Measurements from ENCODE around the gene HMGXB4.

The HMGXB4 gene

GRCh38 chr22:35299217-35299672 lies 42.0 kb downstream of the HMGXB4 start:
- H3K27me3 ChIP-seq (ENCODE audit: insufficient read depth, low read length): no peaks in the 10 kb centered on the region
- H3K36me3 ChIP-seq (ENCODE audit: control insufficient read depth in 1 of 2, insufficient read depth in 2 of 2, low read length in 2 of 2): peaks cover 3 to 4% of the 10 kb centered on the region in 2 experiments
- peaks cover 12% of the 10 kb centered on the region in 2 experiments for H3K4me1 ChIP-seq (ENCODE audit: control insufficient read depth in 1 of 2, insufficient read depth in 2 of 2, low read length in 2 of 2)
- H3K14ac ChIP-seq (ENCODE audit: low read length): peak overlapping the region; percentile 56
- peak overlapping the region; percentile 2 for H2BK12ac ChIP-seq (ENCODE audit: low read length)
- no peak overlapping the region for H2AK5ac ChIP-seq (ENCODE audit: low read length)
- no peak overlapping the region for H4K91ac ChIP-seq (ENCODE audit: low read depth, low read length)
- peak overlapping the region; percentile 1 for H3K18ac ChIP-seq (ENCODE audit: low read length)
- H3K23ac ChIP-seq (ENCODE audit: low read length): no peak overlapping the region
- no peak overlapping the region for H2BK120ac ChIP-seq (ENCODE audit: insufficient read depth, low read length, poor library complexity)
- peak overlapping the region; percentile 15 for H3K9ac ChIP-seq (ENCODE audit: low read length)
- H3K4me3 ChIP-seq (ENCODE audit: low read depth, low read length): peak overlapping the region; percentile 69
- no peaks in the 10 kb centered on the region for H3K9me3 ChIP-seq (ENCODE audit: insufficient read depth, low read depth, low read length)
- no peak overlapping the region for H4K12ac ChIP-seq (ENCODE audit: low read depth, low read length)
- H3K79me2 ChIP-seq (ENCODE audit: control insufficient read depth, insufficient read depth, low read length, poor library complexity): peaks cover 3% of the 10 kb centered on the region
- H3K27ac ChIP-seq (ENCODE audit: low read depth, low read length): peak overlapping the region; percentile 22
- H2AFZ ChIP-seq (ENCODE audit: insufficient read depth, low read length, poor library complexity): no peak overlapping the region
- WGBS (ENCODE audit: extremely low coverage, insufficient coverage, insufficient read length): no CpG with 5 or more reads among the region's 13 CpGs
- peak in 1 of 2 donors; percentile 58 for DNase-seq
- H3K4ac ChIP-seq (ENCODE audit: low read depth, low read length): no peak overlapping the region
- H2BK5ac ChIP-seq (ENCODE audit: low read depth, low read length, poor library complexity): peak overlapping the region; percentile 56
- H3K79me1 ChIP-seq (ENCODE audit: low read length): peaks cover 13% of the 10 kb centered on the region
- peak overlapping the region; percentile 87 for H3K4me2 ChIP-seq (ENCODE audit: low read length)
- peak overlapping the region; percentile 63 for H4K8ac ChIP-seq (ENCODE audit: low read depth, low read length)

- peaks cover 12% of the 10 kb centered on the region in 2 experiments for H3K4me1 ChIP-seq (ENCODE audit: control insufficient read depth in 1 of 2, insufficient read depth in 2 of 2, low read length in 2 of 2)
- no peaks in the 10 kb centered on the region for H3K27me3 ChIP-seq (ENCODE audit: insufficient read depth, low read length)
- peak within 1 kb of the TSS; percentile 79 for H3K9ac ChIP-seq (ENCODE audit: low read length)
- peak within 1 kb of the TSS; percentile 64 for H2AFZ ChIP-seq (ENCODE audit: insufficient read depth, low read length, poor library complexity)
- peak within 1 kb of the TSS; percentile 38 for H3K4ac ChIP-seq (ENCODE audit: low read depth, low read length)
- H3K23ac ChIP-seq (ENCODE audit: low read length): no peak within 1 kb of the TSS
- peak within 1 kb of the TSS; percentile 87 for H3K4me3 ChIP-seq (ENCODE audit: low read depth, low read length)
- peak within 1 kb of the TSS; percentile 87 for H3K18ac ChIP-seq (ENCODE audit: low read length)
- peak within 1 kb of the TSS; percentile 54 for H4K12ac ChIP-seq (ENCODE audit: low read depth, low read length)
- H3K36me3 ChIP-seq (ENCODE audit: control insufficient read depth in 1 of 2, insufficient read depth in 2 of 2, low read length in 2 of 2): peaks cover 2 to 5% of the 10 kb centered on the region in 2 experiments
- no CpG with 5 or more reads among the region's 64 CpGs for WGBS (ENCODE audit: extremely low coverage, insufficient coverage, insufficient read length)
- H3K9me3 ChIP-seq (ENCODE audit: insufficient read depth, low read depth, low read length): no peaks in the 10 kb centered on the region
- peak within 1 kb of the TSS; percentile 42 for H2AK5ac ChIP-seq (ENCODE audit: low read length)
- peak within 1 kb of the TSS; percentile 88 for H3K27ac ChIP-seq (ENCODE audit: low read depth, low read length)
- H3K79me1 ChIP-seq (ENCODE audit: low read length): peaks cover 13% of the 10 kb centered on the region
- peak within 1 kb of the TSS; percentile 92 for H2BK5ac ChIP-seq (ENCODE audit: low read depth, low read length, poor library complexity)
- peak; percentile 98 to 100 for DNase-seq
- H3K4me2 ChIP-seq (ENCODE audit: low read length): peak within 1 kb of the TSS; percentile 87
- H3K14ac ChIP-seq (ENCODE audit: low read length): peak within 1 kb of the TSS; percentile 75
- H4K91ac ChIP-seq (ENCODE audit: low read depth, low read length): peak within 1 kb of the TSS; percentile 80
- H2BK120ac ChIP-seq (ENCODE audit: insufficient read depth, low read length, poor library complexity): peak within 1 kb of the TSS; percentile 29
- peaks cover 6% of the 10 kb centered on the region for H3K79me2 ChIP-seq (ENCODE audit: control insufficient read depth, insufficient read depth, low read length, poor library complexity)
- peak within 1 kb of the TSS; percentile 87 for H4K8ac ChIP-seq (ENCODE audit: low read depth, low read length)
- H2BK12ac ChIP-seq (ENCODE audit: low read length): peak within 1 kb of the TSS; percentile 2
These were observed 42.6 kb downstream of the HMGXB4 start, which contains the start of gene TOM1 for GRCh38 chr22:35299673-35300499. Gene TOM1 (plus strand): TSS chr22:35299894. CDS start chr22:35299929, 35 bp downstream.

GRCh38 chr22:35301372-35301874 lies 44.1 kb downstream of the HMGXB4 start:
- Histone ChIP-seq H4K91ac (ENCODE audit: low read depth, low read length) (peak overlapping the region; percentile 65), H3K4me2 (ENCODE audit: low read length) (peak overlapping the region; percentile 52), H3K9ac (ENCODE audit: low read length) (no peak overlapping the region), H3K14ac (ENCODE audit: low read length) (no peak overlapping the region), H3K23ac (ENCODE audit: low read length) (no peak overlapping the region), H3K27ac (ENCODE audit: low read depth, low read length) (peak overlapping the region; percentile 84), H2BK5ac (ENCODE audit: low read depth, low read length, poor library complexity) (peak overlapping the region; percentile 73), H4K12ac (ENCODE audit: low read depth, low read length) (no peak overlapping the region), H3K4me3 (ENCODE audit: low read depth, low read length) (no peak overlapping the region), H2AFZ (ENCODE audit: insufficient read depth, low read length, poor library complexity) (no peak overlapping the region), H3K79me2 (ENCODE audit: control insufficient read depth, insufficient read depth, low read length, poor library complexity) (peaks cover 8% of the 10 kb centered on the region), H3K4ac (ENCODE audit: low read depth, low read length) (no peak overlapping the region), H3K4me1 (ENCODE audit: control insufficient read depth in 1 of 2, insufficient read depth in 2 of 2, low read length in 2 of 2) (peaks cover 15% of the 10 kb centered on the region in 2 experiments), H2BK12ac (ENCODE audit: low read length) (no peak overlapping the region), H2BK120ac (ENCODE audit: insufficient read depth, low read length, poor library complexity) (no peak overlapping the region), H4K8ac (ENCODE audit: low read depth, low read length) (peak overlapping the region; percentile 71), H3K36me3 (ENCODE audit: control insufficient read depth in 1 of 2, insufficient read depth in 2 of 2, low read length in 2 of 2) (peaks cover 2 to 3% of the 10 kb centered on the region in 2 experiments), H3K79me1 (ENCODE audit: low read length) (peaks cover 13% of the 10 kb centered on the region), H2AK5ac (ENCODE audit: low read length) (no peak overlapping the region), H3K9me3 (ENCODE audit: insufficient read depth, low read depth, low read length) (no peaks in the 10 kb centered on the region), H3K18ac (ENCODE audit: low read length) (peak overlapping the region; percentile 84), H3K27me3 (ENCODE audit: insufficient read depth, low read length) (no peaks in the 10 kb centered on the region)
- DNase-seq: peak; percentile 97 to 100
- no CpG with 5 or more reads among the region's 17 CpGs for WGBS (ENCODE audit: extremely low coverage, insufficient coverage, insufficient read length)

GRCh38 chr22:35303029-35303624 lies 45.8 kb downstream of the HMGXB4 start:
- H4K91ac ChIP-seq (ENCODE audit: low read depth, low read length): no peak overlapping the region
- no peak overlapping the region for H3K18ac ChIP-seq (ENCODE audit: low read length)
- H3K36me3 ChIP-seq (ENCODE audit: control insufficient read depth in 1 of 2, insufficient read depth in 2 of 2, low read length in 2 of 2): peaks cover 2 to 3% of the 10 kb centered on the region in 2 experiments
- no peak overlapping the region for H2BK120ac ChIP-seq (ENCODE audit: insufficient read depth, low read length, poor library complexity)
- H3K14ac ChIP-seq (ENCODE audit: low read length): no peak overlapping the region
- no peak overlapping the region for H3K4me2 ChIP-seq (ENCODE audit: low read length)
- H2AFZ ChIP-seq (ENCODE audit: insufficient read depth, low read length, poor library complexity): no peak overlapping the region
- no peaks in the 10 kb centered on the region for H3K9me3 ChIP-seq (ENCODE audit: insufficient read depth, low read depth, low read length)
- H3K23ac ChIP-seq (ENCODE audit: low read length): no peak overlapping the region
- H3K9ac ChIP-seq (ENCODE audit: low read length): no peak overlapping the region
- no peaks in the 10 kb centered on the region for H3K27me3 ChIP-seq (ENCODE audit: insufficient read depth, low read length)
- H2BK12ac ChIP-seq (ENCODE audit: low read length): no peak overlapping the region
- H2BK5ac ChIP-seq (ENCODE audit: low read depth, low read length, poor library complexity): no peak overlapping the region
- H3K79me1 ChIP-seq (ENCODE audit: low read length): peaks cover 13% of the 10 kb centered on the region
- no peak overlapping the region for H4K8ac ChIP-seq (ENCODE audit: low read depth, low read length)
- H3K79me2 ChIP-seq (ENCODE audit: control insufficient read depth, insufficient read depth, low read length, poor library complexity): peaks cover 8% of the 10 kb centered on the region
- no peak overlapping the region for H3K27ac ChIP-seq (ENCODE audit: low read depth, low read length)
- no peak for DNase-seq
- H3K4me3 ChIP-seq (ENCODE audit: low read depth, low read length): no peak overlapping the region
- H3K4me1 ChIP-seq (ENCODE audit: control insufficient read depth in 1 of 2, insufficient read depth in 2 of 2, low read length in 2 of 2): peaks cover 15 to 18% of the 10 kb centered on the region in 2 experiments
- H2AK5ac ChIP-seq (ENCODE audit: low read length): no peak overlapping the region
- no CpG with 5 or more reads among the region's 5 CpGs for WGBS (ENCODE audit: extremely low coverage, insufficient coverage, insufficient read length)
- H3K4ac ChIP-seq (ENCODE audit: low read depth, low read length): peak overlapping the region; percentile 11
- no peak overlapping the region for H4K12ac ChIP-seq (ENCODE audit: low read depth, low read length)

Data from trophoblast cell (in vitro differentiated cells and primary cell).